Subcutaneous adipose tissue (tissue), 4 donors: Measurements from ENCODE around the gene CCDC18. TPM values are rescaled to one million over a fixed set of nuclear protein-coding genes. Genes with fewer than 3 reads are reported as not detected.

Experiments
- small RNA-seq: library from RNA; depleted of rRNA; stranded (forward); fragments of <200 nt; gene quantifications from one replicate; pipeline ENCODE3, GENCODE V24; 2016
- total RNA-seq, 4 donors: library from RNA; depleted of rRNA; stranded (reverse); fragments of >200 nt; gene quantifications; one replicate each; pipeline ENCODE4 v1.1.0, GENCODE V29; 2016

Gene CCDC18
- total RNA-seq, 4 donors from 2014 or later, result 11.7 to 18.5 (median 14.2) TPM

Small RNAs within 50 kb of the gene (small RNA-seq; reads per million reads assigned to genes)
- gene AC126124.1 (not detected), gene AL139421.1 (not detected)

Other genes with a start within 250 kb of the CCDC18 start
- gene DIPK1A, start 219.3 kb upstream of the CCDC18 start, total RNA-seq, result 10 to 100 TPM; 11.9 to 24.6 (median 18.3) TPM
- gene MTF2, start 101.4 kb upstream of the CCDC18 start, total RNA-seq, result 10 to 100 TPM; 16.3 to 24.0 (median 19.9) TPM
- gene TMED5, start 311 bp upstream of the CCDC18 start, total RNA-seq, result 100 to 1,000 TPM in 2 of 4 donors, 10 to 100 TPM in 2; 64.4 to 178 (median 125) TPM
- 10 to 100 TPM; 28.3 to 34.2 (median 31.1) TPM for gene DR1, start 165.2 kb downstream of the CCDC18 start, total RNA-seq